A549 (cell line): ENCODE results near the gene RER1. TPM values are rescaled to one million over a fixed set of nuclear protein-coding genes. Genes with fewer than 3 reads are reported as not detected.
A peak's percentile ranks its signal among the peaks of the same experiment; 100 is the strongest.

Source experiments
- ATAC-seq, 2 experiments: fragments of 200-7000 bp in 1 of 2; fragments of >200 bp in 1 of 2; cut with Nextera tagmentation in 1 of 2; cut with Tn5 transposase in 1 of 2; 3 replicates each; pipeline versions ENCODE4 v1.8.0 to v1.9.1; 2018 to 2020; ENCODE audit warnings: mild to moderate bottlenecking in 1 of 2, moderate library complexity in 1 of 2
- CTCF ChIA-PET: fragments of 300-600 bp; sonication (Branson Sonifier 250); formaldehyde crosslinking; extraction: SDS; loops from one replicate; lab custom pipeline; 2021; ENCODE audit warnings: antibody characterized with exemption, inconsistent platforms; lab: Yijun Ruan, JAX
- POLR2A ChIA-PET: fragments of 350-600 bp; formaldehyde crosslinking; extraction: SDS; loops from one replicate; lab custom pipeline; 2021; ENCODE audit warnings: antibody characterized with exemption, inconsistent platforms; lab: Yijun Ruan, JAX
- DNase-seq, 2 experiments: peaks; one replicate each; pipeline versions ENCODE4 v3.0.0 to v3.0.0-alpha.2; 2011 to 2016; ENCODE audit warnings: low read depth in 1 of 2, low spot score in 1 of 2
- FAIRE-seq: peaks from 2 replicates; lab custom pipeline; 2011; peaks lifted over from hg19 to GRCh38; lab: Jason Lieb, UNC
- H3K27ac ChIP-seq, 2 experiments: fragments of >200 bp; sonication (Bioruptor Twin); formaldehyde crosslinking; 3 replicates each; pipeline ENCODE4 v1.5.1; 2016 to 2017
- H3K4me1 ChIP-seq: fragments of >200 bp; sonication (Bioruptor Twin); formaldehyde crosslinking; 3 replicates; pipeline ENCODE4 v1.6.1; 2016
- H3K4me2 ChIP-seq: fragments of >200 bp; sonication (Bioruptor Twin); formaldehyde crosslinking; 3 replicates; pipeline ENCODE4 v1.6.1; 2016
- H3K4me3 ChIP-seq: fragments of >200 bp; sonication (Bioruptor Twin); formaldehyde crosslinking; 3 replicates; pipeline ENCODE4 v1.5.1; 2016
- H3K9me3 ChIP-seq: fragments of >200 bp; sonication (Bioruptor Twin); formaldehyde crosslinking; 3 replicates; pipeline ENCODE4 v1.6.1; 2016
- CBX2 ChIP-seq: fragments of 200-600 bp; sonication (generic); IDR thresholded peaks from 2 replicates; pipeline ENCODE4 v1.6.1; 2016; ENCODE audit warnings: low read depth, mild to moderate bottlenecking, borderline replicate concordance
- CBX8 ChIP-seq: fragments of 200-600 bp; sonication (generic); IDR thresholded peaks from 2 replicates; pipeline ENCODE4 v1.6.1; 2016
- CEBPB ChIP-seq, 2 experiments: fragments of >200 bp in 1 of 2; sonication (Bioruptor Twin) in 1 of 2; formaldehyde crosslinking in 1 of 2; IDR thresholded peaks; 2 replicates each; pipeline ENCODE4 v1.6.1; 2012 to 2016
- CTCF ChIP-seq: fragments of >200 bp; sonication (Bioruptor Twin); formaldehyde crosslinking; IDR thresholded peaks from 3 replicates; pipeline ENCODE4 v1.5.1; 2016
- EHF ChIP-seq: fragments of 250-450 bp; sonication (Bioruptor Pico); IDR thresholded peaks from 2 replicates; pipeline ENCODE4 v1.5.0; 2020; ENCODE audit warnings: mild to moderate bottlenecking
- MYC ChIP-seq: IDR thresholded peaks from 2 replicates; pipeline ENCODE4 v1.6.1; 2012; ENCODE audit warnings: mild to moderate bottlenecking, inconsistent platforms, low read length, improper control_type of control experiment, borderline replicate concordance
- POLR2A ChIP-seq: IDR thresholded peaks from 2 replicates; pipeline ENCODE4 v1.6.1; 2012; ENCODE audit warnings: mild to moderate bottlenecking, low read length
- RCOR1 ChIP-seq: fragments of 150-350 bp; IDR thresholded peaks from 2 replicates; pipeline ENCODE4 v1.6.1; 2014; ENCODE audit warnings: antibody characterized with exemption, low read length, low read depth
- RFX5 ChIP-seq: fragments of 450-650 bp; IDR thresholded peaks from 2 replicates; pipeline ENCODE4 v1.7.1; 2014; ENCODE audit warnings: antibody characterized with exemption, mild to moderate bottlenecking, moderate library complexity
- TFCP2L1 ChIP-seq: fragments of 250-450 bp; sonication (Bioruptor Pico); IDR thresholded peaks from 2 replicates; pipeline ENCODE4 v1.5.0; 2021; ENCODE audit warnings: mild to moderate bottlenecking
- USF2 ChIP-seq: fragments of 450-650 bp; IDR thresholded peaks from 2 replicates; pipeline ENCODE4 v1.6.1; 2014; ENCODE audit warnings: antibody characterized with exemption
- WGBS: methylation state at CpG from one replicate; pipeline ENCODE4 v1.1.6; 2017; ENCODE audit errors: missing lambda C conversion rate; 5-methylcytosine and 5-hydroxymethylcytosine counted together
- polyA plus RNA-seq, 4 experiments: library from polyadenylated mRNA; depleted of rRNA in 3 of 4; stranded (reverse); fragments of >200 nt; fragmentation: RNase III in 1 of 4; extraction: RNeasy Plus Mini Kit Qiagen cat#74134 plus additional on column Dnase treatment in 1 of 4; gene quantifications; 2 replicates in 3 of 4; 3 replicates in 1 of 4; pipeline ENCODE4 v1.2.3, GENCODE V29; 2011 to 2017
- TF ChIP-seq, protein P1 (sequence below): fragments of 200-600 bp; sonication (generic); IDR thresholded peaks from 2 replicates; pipeline ENCODE4 v1.6.1; 2016; ENCODE audit warnings: antibody characterized with exemption, mild to moderate bottlenecking, moderate library complexity
- TF ChIP-seq, protein P2 (sequence below): IDR thresholded peaks from 2 replicates; pipeline ENCODE4 v1.6.1; 2012
- TF ChIP-seq, protein P3 (sequence below): fragments of 250-450 bp; sonication (Bioruptor Pico); IDR thresholded peaks from 2 replicates; pipeline ENCODE4 v1.5.0; 2020; ENCODE audit warnings: low read depth, mild to moderate bottlenecking, moderate library complexity

The RER1 gene
- polyA plus RNA-seq, 2 of the 4 experiments (the other 2 are of a cell fraction): 72.3 to 213 TPM

GRCh38 chr1:2372551-2373490 is 18.8 kb upstream of the RER1 start:
- no peak for FAIRE-seq
- no peak for TF ChIP-seq POLR2A
- no peak for TF ChIP-seq CEBPB (IDR thresholded peaks at IDR 0.05)
- TF ChIP-seq MYC: no peak
- TF ChIP-seq, protein P1, sequence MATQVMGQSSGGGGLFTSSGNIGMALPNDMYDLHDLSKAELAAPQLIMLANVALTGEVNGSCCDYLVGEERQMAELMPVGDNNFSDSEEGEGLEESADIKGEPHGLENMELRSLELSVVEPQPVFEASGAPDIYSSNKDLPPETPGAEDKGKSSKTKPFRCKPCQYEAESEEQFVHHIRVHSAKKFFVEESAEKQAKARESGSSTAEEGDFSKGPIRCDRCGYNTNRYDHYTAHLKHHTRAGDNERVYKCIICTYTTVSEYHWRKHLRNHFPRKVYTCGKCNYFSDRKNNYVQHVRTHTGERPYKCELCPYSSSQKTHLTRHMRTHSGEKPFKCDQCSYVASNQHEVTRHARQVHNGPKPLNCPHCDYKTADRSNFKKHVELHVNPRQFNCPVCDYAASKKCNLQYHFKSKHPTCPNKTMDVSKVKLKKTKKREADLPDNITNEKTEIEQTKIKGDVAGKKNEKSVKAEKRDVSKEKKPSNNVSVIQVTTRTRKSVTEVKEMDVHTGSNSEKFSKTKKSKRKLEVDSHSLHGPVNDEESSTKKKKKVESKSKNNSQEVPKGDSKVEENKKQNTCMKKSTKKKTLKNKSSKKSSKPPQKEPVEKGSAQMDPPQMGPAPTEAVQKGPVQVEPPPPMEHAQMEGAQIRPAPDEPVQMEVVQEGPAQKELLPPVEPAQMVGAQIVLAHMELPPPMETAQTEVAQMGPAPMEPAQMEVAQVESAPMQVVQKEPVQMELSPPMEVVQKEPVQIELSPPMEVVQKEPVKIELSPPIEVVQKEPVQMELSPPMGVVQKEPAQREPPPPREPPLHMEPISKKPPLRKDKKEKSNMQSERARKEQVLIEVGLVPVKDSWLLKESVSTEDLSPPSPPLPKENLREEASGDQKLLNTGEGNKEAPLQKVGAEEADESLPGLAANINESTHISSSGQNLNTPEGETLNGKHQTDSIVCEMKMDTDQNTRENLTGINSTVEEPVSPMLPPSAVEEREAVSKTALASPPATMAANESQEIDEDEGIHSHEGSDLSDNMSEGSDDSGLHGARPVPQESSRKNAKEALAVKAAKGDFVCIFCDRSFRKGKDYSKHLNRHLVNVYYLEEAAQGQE: no peak
- no peak for TF ChIP-seq CTCF
- TF ChIP-seq CBX8: no peak
- Histone ChIP-seq H3K4me3 (no peak overlapping the region), H3K27ac (no peak overlapping the region), H3K9me3 (no peaks in the 10 kb centered on the region), H3K4me1 (peaks cover 4% of the 10 kb centered on the region; the same call in 1 of the 3 replicates), H3K4me2 (no peak overlapping the region)
- ChIA-PET POLR2A (no interaction called here), CTCF (interaction anchor here (1.8 kb wide), 1 partner anchor 9 kb away, joined by 8 read pairs; no protein-coding TSS in a partner anchor)
- no peak for DNase-seq
- ATAC-seq: peak in 1 of 2 experiments; percentile 37; a peak in 1 of 6 replicates
- 62% methylated on average over 13 of the region's 36 CpGs for WGBS

GRCh38 chr1:2373551-2374251 is 17.9 kb upstream of the RER1 start:
- WGBS: 82% methylated on average over 4 of the region's 20 CpGs
- FAIRE-seq: no peak
- no peak overlapping the region for H3K4me3 ChIP-seq
- peaks cover 4% of the 10 kb centered on the region; the same call in 1 of the 3 replicates for H3K4me1 ChIP-seq
- H3K27ac ChIP-seq: no peak overlapping the region
- no peaks in the 10 kb centered on the region for H3K9me3 ChIP-seq
- ATAC-seq: no peak
- DNase-seq: no peak
- ChIA-PET POLR2A (no interaction called here), CTCF (interaction anchor here (1.8 kb wide), 1 partner anchor 8 kb away, joined by 8 read pairs; no protein-coding TSS in a partner anchor)
- no peak for TF ChIP-seq RFX5
- H3K4me2 ChIP-seq: no peak overlapping the region

- no peak for FAIRE-seq
- DNase-seq: no peak
- no peak for TF ChIP-seq EHF (CRISPR knock-in tag)
- TF ChIP-seq, protein P2, sequence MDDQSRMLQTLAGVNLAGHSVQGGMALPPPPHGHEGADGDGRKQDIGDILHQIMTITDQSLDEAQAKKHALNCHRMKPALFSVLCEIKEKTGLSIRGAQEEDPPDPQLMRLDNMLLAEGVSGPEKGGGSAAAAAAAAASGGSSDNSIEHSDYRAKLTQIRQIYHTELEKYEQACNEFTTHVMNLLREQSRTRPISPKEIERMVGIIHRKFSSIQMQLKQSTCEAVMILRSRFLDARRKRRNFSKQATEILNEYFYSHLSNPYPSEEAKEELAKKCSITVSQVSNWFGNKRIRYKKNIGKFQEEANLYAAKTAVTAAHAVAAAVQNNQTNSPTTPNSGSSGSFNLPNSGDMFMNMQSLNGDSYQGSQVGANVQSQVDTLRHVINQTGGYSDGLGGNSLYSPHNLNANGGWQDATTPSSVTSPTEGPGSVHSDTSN: no peak
- TF ChIP-seq CBX2: no peak
- TF ChIP-seq TFCP2L1: no peak
- TF ChIP-seq RCOR1: no peak
- TF ChIP-seq, protein P3, sequence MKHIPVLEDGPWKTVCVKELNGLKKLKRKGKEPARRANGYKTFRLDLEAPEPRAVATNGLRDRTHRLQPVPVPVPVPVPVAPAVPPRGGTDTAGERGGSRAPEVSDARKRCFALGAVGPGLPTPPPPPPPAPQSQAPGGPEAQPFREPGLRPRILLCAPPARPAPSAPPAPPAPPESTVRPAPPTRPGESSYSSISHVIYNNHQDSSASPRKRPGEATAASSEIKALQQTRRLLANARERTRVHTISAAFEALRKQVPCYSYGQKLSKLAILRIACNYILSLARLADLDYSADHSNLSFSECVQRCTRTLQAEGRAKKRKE (CRISPR knock-in tag): no peak
- no peak for TF ChIP-seq USF2
- no peak overlapping the region for H3K27ac ChIP-seq
- no peak overlapping the region for H3K4me3 ChIP-seq
- ATAC-seq: no peak
- ChIA-PET CTCF (interaction anchor here (1.4 kb wide), 1 partner anchor 180 kb away, joined by 4 read pairs; the partner anchor contains the start of gene FAAP20), POLR2A (no interaction called here)
- no peak overlapping the region for H3K4me2 ChIP-seq
- WGBS: 80% methylated on average over 13 of the region's 17 CpGs
- H3K4me1 ChIP-seq: peaks cover 4% of the 10 kb centered on the region; the same call in 1 of the 3 replicates
- no peaks in the 10 kb centered on the region for H3K9me3 ChIP-seq
These were observed 17.1 kb upstream of the RER1 start for GRCh38 chr1:2374252-2375155.
